HepG2 (cell line): Measurements from ENCODE around the gene RNF126. TPM values are rescaled to one million over a fixed set of nuclear protein-coding genes. Genes with fewer than 3 reads are reported as not detected.

ENCODE experiments used
- FOXK2 ChIP-seq: fragments of 450-650 bp; IDR thresholded peaks from 2 replicates; pipeline ENCODE4 v1.6.1; 2016
- GPBP1L1 ChIP-seq: sonication (generic); formaldehyde crosslinking; IDR thresholded peaks from 2 replicates; pipeline ENCODE4 v1.5.0; 2020; ENCODE audit warnings: mild to moderate bottlenecking, missing genetic modification reagents
- HIVEP1 ChIP-seq: sonication (generic); formaldehyde crosslinking; IDR thresholded peaks from 2 replicates; pipeline ENCODE4 v1.4.0; 2020; ENCODE audit warnings: mild to moderate bottlenecking, missing genetic modification reagents
- HOXA7 ChIP-seq: sonication (generic); formaldehyde crosslinking; IDR thresholded peaks from 2 replicates; pipeline ENCODE4 v1.8.1; 2022; ENCODE audit warnings: mild to moderate bottlenecking, missing genetic modification reagents, moderate library complexity
- IKZF1 ChIP-seq: fragments of 450-650 bp; IDR thresholded peaks from 2 replicates; pipeline ENCODE4 v1.7.1; 2016
- STAG1 ChIP-seq: sonication (generic); formaldehyde crosslinking; IDR thresholded peaks from 2 replicates; pipeline ENCODE4 v1.4.0; 2020; ENCODE audit warnings: missing genetic modification reagents
- ZBTB3 ChIP-seq: sonication (generic); formaldehyde crosslinking; IDR thresholded peaks from 2 replicates; pipeline ENCODE4 v1.4.0; 2020; ENCODE audit warnings: low read depth, mild to moderate bottlenecking, moderate library complexity, missing genetic modification reagents, borderline replicate concordance
- ZBTB40 ChIP-seq, 2 experiments: fragments of 450-650 bp in 1 of 2; sonication (generic) in 1 of 2; formaldehyde crosslinking in 1 of 2; IDR thresholded peaks; 2 replicates each; pipeline versions ENCODE4 v1.6.1 to v1.8.0; 2016 to 2022; ENCODE audit warnings: antibody characterized with exemption in 1 of 2, mild to moderate bottlenecking in 1 of 2, missing genetic modification reagents in 1 of 2
- ZNF280B ChIP-seq: sonication (generic); formaldehyde crosslinking; IDR thresholded peaks from 2 replicates; pipeline ENCODE4 v1.5.0; 2020; ENCODE audit warnings: missing genetic modification reagents, mild to moderate bottlenecking, borderline replicate concordance
- ZNF33B ChIP-seq: sonication (generic); formaldehyde crosslinking; IDR thresholded peaks from 2 replicates; pipeline ENCODE4 v1.5.1; 2020; ENCODE audit warnings: mild to moderate bottlenecking, missing genetic modification reagents
- ZNF574 ChIP-seq: sonication (generic); formaldehyde crosslinking; IDR thresholded peaks from 2 replicates; pipeline ENCODE4 v1.4.0; 2020; ENCODE audit warnings: missing genetic modification reagents
- ZNF580 ChIP-seq: IDR thresholded peaks from 2 replicates; pipeline ENCODE4 v1.6.1; 2016; ENCODE audit warnings: low read depth, borderline replicate concordance
- ZNF766 ChIP-seq: sonication (generic); formaldehyde crosslinking; IDR thresholded peaks from 2 replicates; pipeline ENCODE4 v1.5.0; 2020; ENCODE audit warnings: missing genetic modification reagents, borderline replicate concordance
- polyA plus RNA-seq, 8 experiments: library from polyadenylated mRNA; depleted of rRNA in 3 of 8; stranded (reverse) in 7 of 8; unstranded in 1 of 8; fragments of >200 nt; fragmentation: Illumina TruSeq in 4 of 8; extraction: Trizol in 4 of 8; gene quantifications; 2 replicates each; pipeline versions ENCODE4 v1.2.1 to v1.2.3, GENCODE V29; 2011 to 2016; ENCODE audit warnings: low read depth in 4 of 8, missing spikeins in 1 of 8, mixed read lengths in 1 of 8; ENCODE audit not compliant: insufficient read depth in 1 of 8
- total RNA-seq, 5 experiments: library from RNA; depleted of rRNA; stranded (reverse); fragments of >200 nt; fragmentation: Illumina TruSeq; extraction: Trizol; gene quantifications; 2 replicates each; pipeline ENCODE4 v1.2.3, GENCODE V29; 2016; ENCODE audit warnings: low read depth in 1 of 5

The RNF126 gene
- total and polyA plus RNA-seq, 2 of the 13 experiments (the other 11 are each of a cell fraction or from before 2014, with no cell fraction given), result 23.2 to 34.0 TPM

- TF ChIP-seq ZBTB40 (IDR thresholded peaks at IDR 0.05), result no peak
- peak; percentile 75; the same call in 1 of the 2 replicates for TF ChIP-seq ZBTB40 (CRISPR knock-in tag; IDR thresholded peaks at IDR 0.05)
- TF ChIP-seq ZNF574 (CRISPR knock-in tag), result peak; percentile 84
- TF ChIP-seq HIVEP1 (CRISPR knock-in tag), result peak; percentile 92
- TF ChIP-seq ZNF766 (CRISPR knock-in tag), result peak; percentile 80; the same call in 1 of the 2 replicates
- TF ChIP-seq ZNF33B (CRISPR knock-in tag), result no peak
- TF ChIP-seq GPBP1L1 (CRISPR knock-in tag), result no peak
- TF ChIP-seq IKZF1, result no peak
- peak; percentile 40; the same call in 1 of the 2 replicates for TF ChIP-seq ZBTB3 (CRISPR knock-in tag)
- TF ChIP-seq STAG1, result peak; percentile 6; the same call in 1 of the 2 replicates
- TF ChIP-seq ZNF580, result peak; percentile 78; the same call in 1 of the 2 replicates
- TF ChIP-seq HOXA7 (CRISPR knock-in tag), result no peak; the same call in 1 of the 2 replicates
- 0 out of 2 replicates have a peak, but pooled peaks have one; percentile 35 for TF ChIP-seq FOXK2
- 0 out of 2 replicates have a peak, but pooled peaks have one; percentile 45 for TF ChIP-seq ZNF280B (CRISPR knock-in tag)
Observed at GRCh38 chr19:660793-661426, 2.1 kb downstream of the RNF126 start (continued).
